MM.1S (cell line): ENCODE data around the gene PAAF1.

Experiments
- EZH2phosphoT487 ChIP-seq: fragments of 300-600 bp; sonication (generic); IDR thresholded peaks from 2 replicates; pipeline ENCODE4 v1.6.1; 2018; ENCODE audit warnings: antibody characterized with exemption, low read length
- TF ChIP-seq, protein P1 (sequence below): fragments of 300-600 bp; sonication (generic); IDR thresholded peaks from 2 replicates; pipeline ENCODE4 v1.5.1; 2016; ENCODE audit warnings: antibody characterized with exemption, low read length, mixed read lengths

DNA sequence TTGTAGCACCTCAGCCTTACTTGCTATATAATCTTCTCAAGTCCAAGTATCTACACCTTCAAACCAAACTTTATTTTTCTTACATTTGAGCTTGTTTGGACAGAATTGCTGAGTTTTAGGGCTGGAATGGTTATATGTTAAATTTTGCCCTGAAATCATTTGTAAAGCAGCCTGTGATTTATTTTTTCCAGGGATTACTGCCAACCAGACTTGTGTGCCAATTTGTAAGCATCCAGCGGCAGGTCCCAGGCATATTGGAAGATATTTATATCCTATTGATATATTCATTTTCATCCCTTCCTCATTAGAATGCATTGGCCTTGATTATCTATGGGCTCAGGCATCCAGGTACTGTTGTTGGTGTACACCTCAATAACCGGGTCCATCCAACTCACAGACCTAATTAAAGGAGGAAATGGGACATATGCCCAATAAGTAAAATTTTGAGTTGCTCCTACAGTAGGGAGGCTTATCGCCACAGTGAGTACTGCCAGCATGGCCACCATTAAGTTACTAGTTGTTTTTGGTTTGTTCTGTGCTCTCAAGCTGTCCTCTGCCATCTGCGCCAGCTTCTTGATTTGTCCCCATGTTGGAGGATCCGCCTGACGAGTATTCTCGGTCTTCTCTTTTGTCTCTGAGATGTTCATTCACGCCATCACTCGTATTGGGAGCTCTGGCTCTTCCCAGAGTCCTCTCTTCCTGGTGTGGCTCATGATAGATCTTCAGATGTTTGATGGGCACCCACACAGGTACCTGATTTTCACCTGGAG is 64.2 kb downstream of the PAAF1 start:
- TF ChIP-seq, protein P1, sequence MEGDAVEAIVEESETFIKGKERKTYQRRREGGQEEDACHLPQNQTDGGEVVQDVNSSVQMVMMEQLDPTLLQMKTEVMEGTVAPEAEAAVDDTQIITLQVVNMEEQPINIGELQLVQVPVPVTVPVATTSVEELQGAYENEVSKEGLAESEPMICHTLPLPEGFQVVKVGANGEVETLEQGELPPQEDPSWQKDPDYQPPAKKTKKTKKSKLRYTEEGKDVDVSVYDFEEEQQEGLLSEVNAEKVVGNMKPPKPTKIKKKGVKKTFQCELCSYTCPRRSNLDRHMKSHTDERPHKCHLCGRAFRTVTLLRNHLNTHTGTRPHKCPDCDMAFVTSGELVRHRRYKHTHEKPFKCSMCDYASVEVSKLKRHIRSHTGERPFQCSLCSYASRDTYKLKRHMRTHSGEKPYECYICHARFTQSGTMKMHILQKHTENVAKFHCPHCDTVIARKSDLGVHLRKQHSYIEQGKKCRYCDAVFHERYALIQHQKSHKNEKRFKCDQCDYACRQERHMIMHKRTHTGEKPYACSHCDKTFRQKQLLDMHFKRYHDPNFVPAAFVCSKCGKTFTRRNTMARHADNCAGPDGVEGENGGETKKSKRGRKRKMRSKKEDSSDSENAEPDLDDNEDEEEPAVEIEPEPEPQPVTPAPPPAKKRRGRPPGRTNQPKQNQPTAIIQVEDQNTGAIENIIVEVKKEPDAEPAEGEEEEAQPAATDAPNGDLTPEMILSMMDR = no peak
- TF ChIP-seq EZH2phosphoT487 = no peak
